ENCODE results near the gene ADAM12. TPM values are rescaled to one million over a fixed set of nuclear protein-coding genes. Genes with fewer than 3 reads are reported as not detected.

Gene ADAM12
- total and polyA plus RNA-seq, 4 donors, result 0.03 to 0.33 (median 0.19) TPM

GRCh38 chr10:126157189-126157588, 231.1 kb downstream of the ADAM12 start:
- H3K9me3 ChIP-seq (ENCODE audit: control insufficient read depth in 4 of 4, low read length in 3 of 4), result no peaks in the 10 kb centered on the region
- no peaks in the 10 kb centered on the region for H3K36me3 ChIP-seq (ENCODE audit: control insufficient read depth in 4 of 4, insufficient read depth in 3 of 4, low read depth in 1 of 4, low read length in 3 of 4)
- no peak overlapping the region for H3K4me3 ChIP-seq (ENCODE audit: low read depth in 1 of 3, low read length in 3 of 3)
- no peaks in the 10 kb centered on the region for H3K27me3 ChIP-seq (ENCODE audit: control insufficient read depth in 4 of 4, insufficient read depth in 4 of 4, low read length in 3 of 4)
- H3K27ac ChIP-seq (ENCODE audit: low read depth in 1 of 2, low read length in 2 of 2), result no peak overlapping the region
- no peaks in the 10 kb centered on the region for H3K4me1 ChIP-seq (ENCODE audit: control insufficient read depth in 4 of 4, insufficient read depth in 4 of 4, low read length in 3 of 4)
- TF ChIP-seq GABPA (IDR thresholded peaks at IDR 0.05 in 1 of 2, conservative IDR thresholded peaks at IDR 0.05 in 1 of 2) (no peak), NR2F2 (IDR thresholded peaks at IDR 0.05) (no peak), RXRA (IDR thresholded peaks at IDR 0.05) (no peak), RAD21 (IDR thresholded peaks at IDR 0.05) (no peak), EGR1 (IDR thresholded peaks at IDR 0.05; ENCODE audit: low read depth in 2 of 2) (no peak), FOXA2 (IDR thresholded peaks at IDR 0.05) (no peak), JUND (IDR thresholded peaks at IDR 0.05) (no peak), MAX (IDR thresholded peaks at IDR 0.05) (no peak), SP1 (IDR thresholded peaks at IDR 0.05) (no peak), REST (IDR thresholded peaks at IDR 0.05) (no peak), CTCF (IDR thresholded peaks at IDR 0.05; ENCODE audit: low read depth, low read length, missing input control) (no peak), FOXA1 (IDR thresholded peaks at IDR 0.05) (no peak)
- TF ChIP-seq, protein P1, sequence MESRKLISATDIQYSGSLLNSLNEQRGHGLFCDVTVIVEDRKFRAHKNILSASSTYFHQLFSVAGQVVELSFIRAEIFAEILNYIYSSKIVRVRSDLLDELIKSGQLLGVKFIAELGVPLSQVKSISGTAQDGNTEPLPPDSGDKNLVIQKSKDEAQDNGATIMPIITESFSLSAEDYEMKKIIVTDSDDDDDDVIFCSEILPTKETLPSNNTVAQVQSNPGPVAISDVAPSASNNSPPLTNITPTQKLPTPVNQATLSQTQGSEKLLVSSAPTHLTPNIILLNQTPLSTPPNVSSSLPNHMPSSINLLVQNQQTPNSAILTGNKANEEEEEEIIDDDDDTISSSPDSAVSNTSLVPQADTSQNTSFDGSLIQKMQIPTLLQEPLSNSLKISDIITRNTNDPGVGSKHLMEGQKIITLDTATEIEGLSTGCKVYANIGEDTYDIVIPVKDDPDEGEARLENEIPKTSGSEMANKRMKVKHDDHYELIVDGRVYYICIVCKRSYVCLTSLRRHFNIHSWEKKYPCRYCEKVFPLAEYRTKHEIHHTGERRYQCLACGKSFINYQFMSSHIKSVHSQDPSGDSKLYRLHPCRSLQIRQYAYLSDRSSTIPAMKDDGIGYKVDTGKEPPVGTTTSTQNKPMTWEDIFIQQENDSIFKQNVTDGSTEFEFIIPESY (IDR thresholded peaks at IDR 0.05), result no peak
- TF ChIP-seq, protein P2, sequence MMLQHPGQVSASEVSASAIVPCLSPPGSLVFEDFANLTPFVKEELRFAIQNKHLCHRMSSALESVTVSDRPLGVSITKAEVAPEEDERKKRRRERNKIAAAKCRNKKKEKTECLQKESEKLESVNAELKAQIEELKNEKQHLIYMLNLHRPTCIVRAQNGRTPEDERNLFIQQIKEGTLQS (IDR thresholded peaks at IDR 0.05), result no peak
- WGBS, result 85% methylated on average over 5 of the region's 5 CpGs
- no peak for DNase-seq (ENCODE audit: low spot score)
- no peak overlapping the region for H3K9ac ChIP-seq (ENCODE audit: low read depth in 1 of 2, low read length in 2 of 2)

- H3K4me1 ChIP-seq (ENCODE audit: control insufficient read depth in 4 of 4, insufficient read depth in 4 of 4, low read length in 3 of 4), result no peaks in the 10 kb centered on the region
- H3K4me3 ChIP-seq (ENCODE audit: low read depth in 1 of 3, low read length in 3 of 3), result no peak overlapping the region
- 74% methylated on average over 6 of the region's 6 CpGs for WGBS
- DNase-seq (ENCODE audit: low spot score), result no peak
- no peak overlapping the region for H3K9ac ChIP-seq (ENCODE audit: low read depth in 1 of 2, low read length in 2 of 2)
- H3K27me3 ChIP-seq (ENCODE audit: control insufficient read depth in 4 of 4, insufficient read depth in 4 of 4, low read length in 3 of 4), result no peaks in the 10 kb centered on the region
- no peaks in the 10 kb centered on the region for H3K36me3 ChIP-seq (ENCODE audit: control insufficient read depth in 4 of 4, insufficient read depth in 3 of 4, low read depth in 1 of 4, low read length in 3 of 4)
- no peaks in the 10 kb centered on the region for H3K9me3 ChIP-seq (ENCODE audit: control insufficient read depth in 4 of 4, low read length in 3 of 4)
- H3K27ac ChIP-seq (ENCODE audit: low read depth in 1 of 2, low read length in 2 of 2), result no peak overlapping the region
- TF ChIP-seq NR2F2 (IDR thresholded peaks at IDR 0.05) (peak; percentile 70), TAF1 (conservative IDR thresholded peaks at IDR 0.05) (no peak), CTCF (IDR thresholded peaks at IDR 0.05; ENCODE audit: low read depth, low read length, missing input control) (no peak), HNF4G (IDR thresholded peaks at IDR 0.05) (no peak), SP1 (IDR thresholded peaks at IDR 0.05) (no peak), GABPA (IDR thresholded peaks at IDR 0.05 in 1 of 2, conservative IDR thresholded peaks at IDR 0.05 in 1 of 2) (no peak), REST (IDR thresholded peaks at IDR 0.05) (no peak), MAX (IDR thresholded peaks at IDR 0.05) (no peak), RAD21 (IDR thresholded peaks at IDR 0.05) (peak in 1 of 2 donors; percentile 27), FOXA1 (IDR thresholded peaks at IDR 0.05) (no peak)
- TF ChIP-seq, protein P2 (IDR thresholded peaks at IDR 0.05), result no peak
These were observed 231.8 kb downstream of the ADAM12 start for GRCh38 chr10:126156503-126156902.

Measured in liver (tissue), 9 donors.